HG03457 (cell line): ENCODE measurements around the gene ITGB4.

Experiments
- ATAC-seq: cut with Tn5 transposase; IDR thresholded peaks from one replicate; pipeline ENCODE4 v1.9.1; 2021; ENCODE audit warnings: moderate number of reproducible peaks; ENCODE audit not compliant: unreplicated experiment

The ITGB4 gene

GRCh38 chr17:75697651-75698291 is 23.5 kb upstream of the ITGB4 start:
- ATAC-seq = no peak

GRCh38 chr17:75698659-75699058 is 22.6 kb upstream of the ITGB4 start:
- no peak for ATAC-seq

- no peak for ATAC-seq
Measured at GRCh38 chr17:75701288-75701687, 20.0 kb upstream of the ITGB4 start.

- no peak for ATAC-seq
Measured at GRCh38 chr17:75703191-75703590, 18.1 kb upstream of the ITGB4 start.

GRCh38 chr17:75703591-75703990 is 17.7 kb upstream of the ITGB4 start:
- no peak for ATAC-seq

- ATAC-seq = no peak
Measured at GRCh38 chr17:75704963-75705875, 16.0 kb upstream of the ITGB4 start.

- ATAC-seq = no peak
Measured at GRCh38 chr17:75706042-75706728, 15.1 kb upstream of the ITGB4 start.

- ATAC-seq = no peak
Measured at GRCh38 chr17:75707079-75707571, 14.1 kb upstream of the ITGB4 start.

- ATAC-seq = no peak
Measured at GRCh38 chr17:75712446-75712845, 8.8 kb upstream of the ITGB4 start.

GRCh38 chr17:75719732-75720131 is 1.5 kb upstream of the ITGB4 start:
- ATAC-seq = no peak

- no peak for ATAC-seq
Measured at GRCh38 chr17:75721463-75722011, 278 bp downstream of the ITGB4 start.

GRCh38 chr17:75722076-75722475 is 817 bp downstream of the ITGB4 start:
- ATAC-seq = no peak

- ATAC-seq = no peak
Measured at GRCh38 chr17:75722542-75723095, 1.4 kb downstream of the ITGB4 start.

- no peak for ATAC-seq
Measured at GRCh38 chr17:75723171-75723930, 2.1 kb downstream of the ITGB4 start.

GRCh38 chr17:75724016-75725003 is 3.1 kb downstream of the ITGB4 start:
- ATAC-seq = no peak

GRCh38 chr17:75725504-75725903 is 4.2 kb downstream of the ITGB4 start:
- ATAC-seq = no peak

GRCh38 chr17:75727391-75727790 is 6.1 kb downstream of the ITGB4 start:
- no peak for ATAC-seq

GRCh38 chr17:75729351-75729750 is 8.1 kb downstream of the ITGB4 start:
- ATAC-seq = no peak

GRCh38 chr17:75730065-75730464 is 8.8 kb downstream of the ITGB4 start:
- no peak for ATAC-seq
